ENCODE results near the gene MPG. TPM values are rescaled to one million over a fixed set of nuclear protein-coding genes. Genes with fewer than 3 reads are reported as not detected.

MPG gene
- total RNA-seq, 2 experiments from 2014 or later: 53.6 to 56.8 TPM

DNA sequence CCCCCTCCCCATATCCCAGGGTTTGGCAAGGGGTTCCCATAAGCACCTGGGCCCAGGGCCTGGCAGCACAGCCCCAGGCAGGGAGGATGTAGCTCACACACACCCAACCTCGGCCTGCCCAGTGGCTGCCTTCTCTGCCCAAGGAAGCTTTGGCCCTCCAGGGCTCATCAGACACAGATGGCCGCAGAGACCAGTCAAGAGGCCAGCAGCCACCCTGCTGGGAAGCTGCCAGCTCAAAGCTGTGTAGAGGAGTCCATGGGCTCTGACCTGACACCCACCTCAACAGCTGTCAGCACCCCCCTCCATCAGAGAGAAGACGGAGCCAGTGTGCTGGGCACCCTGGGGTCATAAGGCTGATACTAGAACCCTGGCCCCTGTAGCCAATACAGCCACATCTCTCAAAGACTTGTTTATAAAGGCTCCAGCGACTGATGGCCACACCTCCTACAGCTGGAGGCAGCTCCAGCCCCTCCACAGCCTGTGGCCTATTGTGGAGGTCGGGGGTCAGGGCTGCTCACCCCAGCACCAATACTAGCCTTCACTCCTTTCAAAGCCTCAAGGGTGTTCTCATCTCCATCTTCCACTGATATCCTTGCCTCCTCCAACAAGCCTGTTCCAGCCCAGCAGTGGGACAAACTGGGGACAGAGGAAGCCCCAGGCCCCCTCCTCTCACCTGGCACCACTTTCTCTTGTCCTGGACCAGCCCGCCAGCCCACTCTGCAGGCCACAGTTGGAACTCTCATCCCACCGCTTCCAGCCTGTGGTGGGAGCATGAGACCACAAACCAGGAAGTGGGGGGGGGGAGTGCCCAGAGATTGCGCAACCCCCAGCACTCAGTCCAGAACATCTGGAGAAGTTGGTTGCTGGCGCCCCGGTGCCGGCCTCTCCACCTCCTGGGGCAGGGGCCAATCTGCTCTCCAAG lies 2.2 kb upstream of the MPG start:
- ChIA-PET POLR2A (no interaction called here), CTCF (interaction anchor here (0.6 to 4.6 kb wide), 5 partner anchors 10 to 31 kb away, joined by 3 to 35 read pairs (median 27); no protein-coding TSS in a partner anchor)

DNA sequence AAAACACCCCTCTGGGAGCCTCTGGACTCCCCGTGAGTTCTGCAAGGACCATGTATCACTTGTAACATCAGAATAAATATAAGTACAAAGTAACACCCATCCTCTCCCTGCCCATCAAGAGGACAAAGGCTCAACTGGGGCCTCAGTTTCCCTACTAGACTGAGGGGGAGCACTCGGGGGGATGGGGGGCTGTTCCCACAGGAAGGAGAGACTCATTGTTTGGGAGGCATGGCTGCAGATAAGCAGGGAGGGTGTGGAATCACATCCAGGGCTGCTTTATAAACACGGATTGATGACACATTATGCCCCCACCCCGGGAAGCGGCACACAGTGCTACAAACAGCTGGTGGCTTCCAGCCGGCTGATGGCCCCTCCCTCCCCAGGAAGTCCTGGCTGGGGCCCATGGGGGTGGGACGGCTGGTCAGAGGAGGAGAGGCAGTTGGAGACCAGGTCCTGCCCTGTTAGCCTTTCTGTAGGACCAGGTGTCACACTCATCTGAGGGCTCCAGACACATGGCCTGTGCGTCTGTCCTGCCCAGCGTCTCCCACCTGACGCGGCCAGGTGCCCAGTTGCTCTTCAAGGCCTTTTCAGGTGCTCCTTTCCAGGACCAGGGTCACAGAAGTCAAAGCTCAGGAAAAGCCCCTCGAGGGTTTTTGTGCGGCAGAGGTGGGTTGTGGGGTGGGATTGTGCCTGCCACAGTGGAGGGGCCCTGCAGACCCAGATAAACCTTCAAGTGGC lies 1.3 kb upstream of the MPG start:
- ChIA-PET CTCF (interaction anchor here (1.4 to 4.6 kb wide), 3 partner anchors 11 to 41 kb away, joined by 3 to 35 read pairs (median 31); no protein-coding TSS in a partner anchor), POLR2A (interaction anchor here (1.0 to 1.7 kb wide), 3 partner anchors 8 to 152 kb away, joined by 3 to 5 read pairs (median 3); no protein-coding TSS in a partner anchor)

DNA sequence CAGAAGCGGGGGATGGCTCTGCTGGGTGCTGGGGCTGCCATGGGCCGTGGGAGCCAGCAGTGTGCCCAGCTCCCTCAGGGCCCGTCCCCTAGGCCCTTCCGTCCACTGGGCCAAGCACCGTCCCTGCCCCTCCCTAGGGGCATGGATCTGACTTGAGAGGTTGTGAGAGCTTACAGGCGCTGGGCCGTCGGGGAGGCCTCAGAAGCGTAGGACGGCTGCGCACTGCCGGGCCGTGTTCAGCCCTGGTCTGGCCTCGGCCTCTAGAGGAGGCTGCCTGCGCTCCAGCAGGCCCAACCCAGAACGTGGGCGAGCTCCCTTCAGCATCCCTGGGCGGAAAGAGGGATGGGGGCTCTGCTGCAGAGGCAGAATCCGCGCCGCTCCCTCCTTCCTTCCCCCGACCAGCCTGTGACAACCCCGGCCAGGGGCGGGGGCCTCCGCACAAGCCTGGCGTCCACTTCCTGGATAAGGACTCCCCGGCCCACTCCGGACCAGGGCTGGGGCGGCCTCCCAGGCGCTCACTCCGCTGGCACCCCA lies 685 bp upstream of the MPG start:
- ChIA-PET CTCF (interaction anchor here (1.4 to 4.6 kb wide), 3 partner anchors 12 to 40 kb away, joined by 3 to 35 read pairs (median 31); no protein-coding TSS in a partner anchor), POLR2A (interaction anchor here (1.0 to 1.7 kb wide), 3 partner anchors 8 to 151 kb away, joined by 3 to 5 read pairs (median 3); no protein-coding TSS in a partner anchor)

DNA sequence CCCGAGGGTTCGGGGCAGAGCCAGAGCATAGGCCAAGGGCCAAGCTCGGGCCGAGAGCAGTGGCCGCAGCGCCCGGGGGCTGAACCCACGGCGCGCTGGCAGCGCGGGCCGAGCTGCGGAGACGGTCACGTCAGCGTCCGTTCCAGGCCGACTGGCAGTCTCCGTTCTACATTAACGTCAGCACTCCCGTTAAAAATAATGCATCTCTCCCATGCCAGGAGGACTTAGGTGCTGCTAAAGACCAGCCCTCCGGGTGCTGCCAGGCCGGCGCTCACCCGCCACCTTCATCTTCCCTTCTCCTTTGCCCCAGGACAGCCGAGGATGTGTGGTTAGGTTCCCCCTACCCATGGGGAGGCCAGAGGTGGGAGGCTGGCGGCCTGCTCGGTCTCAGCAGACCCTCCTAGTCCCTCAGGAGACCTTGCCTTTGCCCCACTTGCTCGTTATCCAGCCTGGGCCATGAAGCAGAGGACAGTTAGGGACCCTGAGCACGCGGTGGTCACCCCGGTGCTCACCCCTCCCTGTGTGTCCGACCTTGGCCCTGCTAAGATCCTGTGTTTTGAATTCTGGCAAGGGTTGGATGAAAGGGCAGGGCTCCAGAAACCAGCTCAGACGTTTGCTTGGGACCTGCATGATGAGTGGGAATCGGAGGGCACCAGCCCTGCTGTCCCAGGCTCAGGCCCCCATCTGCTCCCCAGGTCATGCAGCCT lies 572 bp downstream of the MPG start:
- ChIA-PET POLR2A (interaction anchor here (1.4 to 1.7 kb wide), 2 partner anchors 10 to 13 kb away, joined by 3 to 5 read pairs; no protein-coding TSS in a partner anchor), CTCF (interaction anchor here (0.8 to 4.6 kb wide), 4 partner anchors 13 to 39 kb away, joined by 3 to 35 read pairs (median 17); partner anchors contain the start of genes POLR3K and SNRNP25)

- ChIA-PET POLR2A (no interaction called here), CTCF (interaction anchor here (0.8 to 4.6 kb wide), 3 partner anchors 14 to 26 kb away, joined by 3 to 35 read pairs (median 31); partner anchors contain the start of genes POLR3K and SNRNP25)
Observed at GRCh38 chr16:79151-80054, 1.4 kb downstream of the MPG start.

GRCh38 chr16:83060-83603 lies 5.1 kb downstream of the MPG start:
- CTCF ChIA-PET: interaction anchor here (0.6 to 8.3 kb wide), 4 partner anchors 14 to 1246 kb away, joined by 3 to 49 read pairs (median 9); no protein-coding TSS in a partner anchor
- POLR2A ChIA-PET: no interaction called here

GRCh38 chr16:83781-84615 lies 6.0 kb downstream of the MPG start:
- ChIA-PET POLR2A (no interaction called here), CTCF (interaction anchor here (0.5 to 8.3 kb wide), 9 partner anchors 9 to 1245 kb away, joined by 3 to 49 read pairs (median 3); partner anchors contain the start of gene RHBDF1)

DNA sequence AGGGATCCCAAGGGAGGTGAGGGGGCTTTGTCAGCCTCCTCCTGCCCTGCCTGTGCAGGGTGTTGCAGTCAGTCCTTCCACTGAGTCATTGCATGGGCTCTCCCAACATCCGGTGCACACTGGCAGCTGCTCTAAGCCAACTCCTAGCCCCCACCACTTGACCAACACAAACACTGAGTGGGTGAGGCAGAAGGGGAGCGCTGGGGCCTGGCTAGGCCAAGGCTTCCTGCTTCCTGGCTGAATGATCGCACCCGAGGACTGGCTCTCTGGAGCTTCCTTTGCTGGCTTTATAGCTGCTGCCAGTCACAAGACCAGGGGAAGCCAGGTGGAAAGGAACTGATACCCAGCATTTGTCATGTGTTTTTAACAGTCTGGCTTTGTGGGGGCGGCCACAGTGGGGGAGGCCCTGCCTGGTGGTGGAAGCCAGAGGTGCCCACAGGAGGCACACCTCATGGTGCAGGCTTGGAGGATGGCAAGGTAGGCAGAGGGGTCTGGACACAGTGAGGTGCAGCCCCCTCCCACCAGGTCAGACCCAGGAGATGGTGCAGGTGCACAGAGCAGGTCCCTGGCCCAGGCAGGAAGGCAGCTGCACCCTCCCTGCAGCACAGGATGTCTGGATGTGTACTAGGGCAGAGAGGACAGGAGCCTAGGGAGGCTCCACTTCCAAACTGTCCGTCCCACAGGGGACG lies 6.8 kb downstream of the MPG start:
- POLR2A ChIA-PET: interaction anchor here (0.7 to 1.1 kb wide), 2 partner anchors 29 to 31 kb away, joined by 3 to 4 read pairs; partner anchors contain the start of genes POLR3K and SNRNP25
- CTCF ChIA-PET: interaction anchor here (0.6 to 8.3 kb wide), 7 partner anchors 8 to 103 kb away, joined by 3 to 49 read pairs (median 4); partner anchors contain the start of gene RHBDF1

DNA sequence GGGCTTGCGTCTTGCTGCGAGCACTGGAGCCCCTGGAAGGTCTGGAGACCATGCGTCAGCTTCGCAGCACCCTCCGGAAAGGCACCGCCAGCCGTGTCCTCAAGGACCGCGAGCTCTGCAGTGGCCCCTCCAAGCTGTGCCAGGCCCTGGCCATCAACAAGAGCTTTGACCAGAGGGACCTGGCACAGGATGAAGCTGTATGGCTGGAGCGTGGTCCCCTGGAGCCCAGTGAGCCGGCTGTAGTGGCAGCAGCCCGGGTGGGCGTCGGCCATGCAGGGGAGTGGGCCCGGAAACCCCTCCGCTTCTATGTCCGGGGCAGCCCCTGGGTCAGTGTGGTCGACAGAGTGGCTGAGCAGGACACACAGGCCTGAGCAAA lies 7.4 kb downstream of the MPG start:
- CTCF ChIA-PET: interaction anchor here (1.5 to 8.3 kb wide), 3 partner anchors 12 to 32 kb away, joined by 3 to 49 read pairs (median 14); no protein-coding TSS in a partner anchor

GRCh38 chr16:85865-86264 lies 7.8 kb downstream of the MPG start:
- CTCF ChIA-PET: interaction anchor here (1.5 to 8.3 kb wide), 3 partner anchors 11 to 31 kb away, joined by 3 to 49 read pairs (median 14); no protein-coding TSS in a partner anchor
- POLR2A ChIA-PET: interaction anchor here (0.7 to 1.1 kb wide), 2 partner anchors 30 to 32 kb away, joined by 3 to 4 read pairs; partner anchors contain the start of genes POLR3K and SNRNP25

More for the DNA sequence above, 7.4 kb downstream of the MPG start:
- POLR2A ChIA-PET: interaction anchor here (0.7 to 1.1 kb wide), 2 partner anchors 29 to 32 kb away, joined by 3 to 4 read pairs; partner anchors contain the start of genes POLR3K and SNRNP25

- CTCF ChIA-PET: interaction anchor here (1.0 to 8.3 kb wide), 3 partner anchors 10 to 21 kb away, joined by 3 to 49 read pairs (median 7); no protein-coding TSS in a partner anchor
- POLR2A ChIA-PET: no interaction called here
Observed at GRCh38 chr16:86483-86952, 8.5 kb downstream of the MPG start.

DNA sequence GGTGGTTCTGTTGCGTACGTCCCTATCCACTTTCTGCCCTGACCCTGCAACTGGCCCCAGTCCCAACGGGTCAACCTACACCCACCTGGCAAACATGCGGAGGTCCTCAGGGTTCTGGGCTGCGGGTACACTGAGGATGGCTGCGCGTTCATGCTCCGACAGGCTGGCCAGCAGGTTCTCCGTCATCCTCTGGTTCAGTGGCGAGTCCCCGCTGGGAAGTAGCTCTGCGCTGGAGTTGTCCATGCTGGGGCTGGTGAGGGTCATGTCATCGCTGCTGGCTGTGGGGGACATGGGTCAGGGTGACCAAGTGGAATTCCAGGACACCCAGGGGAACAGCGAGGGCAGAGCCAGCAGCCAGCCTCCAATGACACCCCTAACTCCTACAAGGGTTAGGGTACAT lies 10.6 kb downstream of the MPG start:
- POLR2A ChIA-PET: no interaction called here

GRCh38 chr16:89391-90302 lies 11.6 kb downstream of the MPG start:
- ChIA-PET POLR2A (no interaction called here), CTCF (interaction anchor here (0.6 to 8.3 kb wide), 4 partner anchors 7 to 45 kb away, joined by 3 to 49 read pairs (median 6); no protein-coding TSS in a partner anchor)

More for the DNA sequence above, 10.6 kb downstream of the MPG start:
- CTCF ChIA-PET: interaction anchor here (2.3 to 8.3 kb wide), 2 partner anchors 8 to 23 kb away, joined by 7 to 49 read pairs; no protein-coding TSS in a partner anchor

GRCh38 chr16:91484-91883 lies 13.5 kb downstream of the MPG start:
- ChIA-PET POLR2A (interaction anchor here (0.6 kb wide), 1 partner anchor 39 kb away, joined by 3 read pairs; no protein-coding TSS in a partner anchor), CTCF (interaction anchor here (0.9 to 10.6 kb wide), 3 partner anchors 15 to 26 kb away, joined by 3 to 238 read pairs (median 5); partner anchors contain the start of gene RHBDF1)

All from activated CD8-positive, alpha-beta memory T cell treated with anti-CD3 and anti-CD28 coated beads for 36 hours (primary cell).